ENCODE data around the gene KCNC4.

Gene KCNC4

GRCh38 chr1:110188035-110188618 lies 22.0 kb upstream of the KCNC4 start:
- DNase-seq (ENCODE audit: low read depth in 4 of 4, low spot score in 1 of 4): no peak

GRCh38 chr1:110189181-110189580 lies 20.9 kb upstream of the KCNC4 start:
- DNase-seq (ENCODE audit: low read depth in 4 of 4, low spot score in 1 of 4): no peak

DNA sequence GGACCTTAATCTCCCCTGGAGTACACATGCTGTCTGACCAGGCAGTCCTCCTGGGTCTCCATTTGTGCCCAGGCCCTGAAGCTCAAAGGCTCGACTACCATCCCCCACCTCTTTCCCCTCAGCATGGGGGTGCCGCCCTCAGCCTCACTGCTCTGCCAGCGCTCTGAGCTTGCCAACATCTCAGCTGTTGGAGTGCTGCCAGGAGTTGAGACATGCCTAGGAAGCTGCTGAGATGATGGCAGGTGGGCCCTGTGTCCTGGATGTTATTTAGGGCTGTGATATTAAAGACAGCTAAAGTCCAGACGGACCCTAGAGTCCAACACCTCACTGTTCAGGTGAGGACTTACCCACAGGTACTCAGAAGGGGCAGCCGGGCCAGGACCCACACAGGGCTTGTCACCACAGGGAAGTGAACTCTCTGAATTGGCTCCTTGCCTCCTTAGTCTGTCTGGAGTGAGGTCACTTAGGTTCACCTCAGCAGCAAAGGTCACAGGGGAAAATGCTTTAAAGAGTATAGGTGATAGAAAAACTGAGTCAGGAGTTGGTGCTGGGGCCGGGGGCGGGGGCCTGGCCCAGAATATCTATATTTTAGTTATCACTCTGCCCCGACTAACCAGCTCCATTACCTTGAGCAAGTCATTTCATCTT lies 19.7 kb upstream of the KCNC4 start:
- DNase-seq (ENCODE audit: low read depth in 4 of 4, low spot score in 1 of 4): no peak

GRCh38 chr1:110192541-110192940 lies 17.6 kb upstream of the KCNC4 start:
- DNase-seq (ENCODE audit: low read depth in 4 of 4, low spot score in 1 of 4): no peak

- no peak for DNase-seq (ENCODE audit: low read depth in 4 of 4, low spot score in 1 of 4)
These were observed 14.9 kb upstream of the KCNC4 start for GRCh38 chr1:110195196-110195595.

DNA sequence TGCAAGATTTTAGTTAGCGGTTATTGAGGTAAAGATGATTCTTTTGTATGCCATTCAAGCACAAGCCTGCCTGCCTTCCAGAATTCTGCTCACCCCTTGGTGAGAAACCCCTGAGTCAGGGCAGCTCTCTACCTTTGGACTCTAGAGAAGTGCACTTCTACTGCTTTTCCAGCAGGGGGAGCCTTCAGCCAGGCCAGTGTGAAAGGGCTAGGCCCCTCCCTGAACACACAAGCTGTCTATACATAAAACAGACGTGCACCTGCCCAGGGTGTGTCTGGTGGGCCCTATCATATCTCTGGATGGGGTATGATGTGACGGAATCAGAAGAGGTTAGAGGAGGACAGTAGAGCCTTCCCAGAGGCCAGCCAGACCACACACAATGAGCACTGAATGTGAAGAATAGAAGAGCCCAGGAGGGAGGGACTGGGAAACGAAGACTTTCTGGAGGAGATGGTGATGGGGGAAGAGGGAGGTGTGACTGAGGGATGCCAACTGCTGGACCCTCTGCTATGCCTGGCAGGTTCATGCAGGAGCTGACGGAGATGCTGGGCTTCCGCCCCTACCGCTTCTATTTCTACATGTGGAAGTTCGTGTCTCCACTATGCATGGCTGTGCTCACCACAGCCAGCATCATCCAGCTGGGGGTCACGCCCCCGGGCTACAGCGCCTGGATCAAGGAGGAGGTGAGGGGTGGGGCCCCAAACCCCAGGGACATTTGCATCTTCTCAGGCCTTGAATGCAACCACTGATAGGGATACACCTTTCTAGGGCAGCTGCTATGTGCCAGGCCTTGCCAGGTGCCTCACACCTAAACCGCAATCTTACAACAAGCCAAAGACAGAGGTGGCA lies 13.0 kb upstream of the KCNC4 start:
- peak in 3 of 4 experiments; percentile 15 to 30 (median 27) for DNase-seq (ENCODE audit: low read depth in 4 of 4, low spot score in 1 of 4)

DNA sequence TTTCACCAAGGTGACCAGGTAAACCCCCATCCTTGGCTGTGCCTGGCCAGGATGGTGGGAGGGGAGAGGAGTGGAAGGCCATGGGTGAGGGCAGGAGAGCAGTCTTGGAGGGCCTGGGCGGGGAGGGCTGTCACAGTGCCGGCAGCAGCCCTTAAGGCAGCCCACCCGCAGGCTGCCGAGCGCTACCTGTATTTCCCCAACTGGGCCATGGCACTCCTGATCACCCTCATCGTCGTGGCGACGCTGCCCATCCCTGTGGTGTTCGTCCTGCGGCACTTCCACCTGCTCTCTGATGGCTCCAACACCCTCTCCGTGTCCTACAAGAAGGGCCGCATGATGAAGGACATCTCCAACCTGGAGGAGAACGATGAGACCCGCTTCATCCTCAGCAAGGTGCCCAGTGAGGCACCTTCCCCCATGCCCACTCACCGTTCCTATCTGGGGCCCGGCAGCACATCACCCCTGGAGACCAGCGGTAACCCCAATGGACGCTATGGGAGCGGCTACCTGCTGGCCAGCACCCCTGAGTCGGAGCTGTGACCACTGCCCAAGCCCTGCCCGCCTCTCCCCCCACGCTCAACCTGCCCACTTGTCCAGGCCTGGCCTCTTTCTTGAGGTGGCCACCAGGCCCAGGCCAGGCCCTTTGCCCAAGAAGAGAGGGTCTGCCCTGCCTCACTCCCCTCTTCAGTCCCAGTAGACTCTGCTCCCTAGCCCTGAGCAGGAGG lies 12.0 kb upstream of the KCNC4 start:
- no peak for DNase-seq (ENCODE audit: low read depth in 4 of 4, low spot score in 1 of 4)

- no peak for DNase-seq (ENCODE audit: low read depth in 4 of 4, low spot score in 1 of 4)
These were observed 11.4 kb upstream of the KCNC4 start for GRCh38 chr1:110198746-110199145.

DNA sequence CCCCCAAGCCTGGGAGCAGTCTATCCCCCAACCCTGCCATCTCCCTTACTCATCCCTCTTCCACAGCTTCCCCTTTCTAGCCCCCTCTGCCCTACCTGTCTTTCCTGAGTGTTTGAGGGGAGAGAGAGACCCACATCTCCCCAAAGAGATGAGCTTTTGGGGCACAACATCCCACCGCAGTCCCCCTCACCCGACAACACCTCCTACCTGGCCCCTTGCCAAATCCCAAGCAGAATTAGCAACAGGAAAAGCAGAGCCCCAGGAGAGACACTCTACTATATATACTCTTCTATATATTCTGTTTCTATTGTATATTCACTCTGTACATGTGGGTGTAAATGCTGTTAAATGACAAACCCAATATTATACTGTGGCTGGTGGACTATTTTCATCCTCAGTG lies 9.9 kb upstream of the KCNC4 start:
- no peak for DNase-seq (ENCODE audit: low read depth in 4 of 4, low spot score in 1 of 4)

- DNase-seq (ENCODE audit: low read depth in 4 of 4, low spot score in 1 of 4): no peak
These were observed 9.4 kb upstream of the KCNC4 start for GRCh38 chr1:110200666-110201065.

GRCh38 chr1:110201157-110201825 lies 8.8 kb upstream of the KCNC4 start:
- DNase-seq (ENCODE audit: low read depth in 4 of 4, low spot score in 1 of 4): no peak

DNA sequence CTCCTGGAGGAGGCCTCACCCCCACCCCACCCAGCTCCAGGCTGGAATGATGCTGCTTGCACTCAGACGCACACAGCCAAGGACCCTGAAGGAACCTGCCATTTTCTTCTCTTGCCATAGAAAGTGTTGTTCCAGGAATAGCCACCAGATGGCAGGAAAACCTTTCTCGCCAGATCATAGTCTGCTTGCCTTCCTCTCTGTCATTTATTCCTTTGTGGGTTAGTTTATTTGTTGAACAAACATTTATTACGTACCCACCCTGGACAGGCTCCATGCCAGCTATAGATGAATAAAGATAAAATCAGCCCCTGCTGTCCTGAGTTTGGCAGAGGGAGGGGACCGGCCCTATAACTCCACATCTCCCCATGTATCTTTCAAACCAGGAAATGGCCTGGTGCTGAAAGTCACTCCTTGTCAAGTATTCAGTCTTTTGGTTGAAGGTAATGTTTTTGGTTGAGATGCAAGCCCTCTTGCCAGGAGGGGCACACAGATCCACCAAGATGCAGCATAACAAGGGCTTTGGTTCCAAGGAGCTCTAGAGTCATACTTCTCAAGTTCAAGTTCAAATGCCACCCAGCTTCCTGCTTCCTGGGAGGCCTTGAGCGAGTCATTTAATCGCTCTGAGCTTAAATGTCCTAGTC lies 7.0 kb upstream of the KCNC4 start:
- DNase-seq (ENCODE audit: low read depth in 4 of 4, low spot score in 1 of 4): peak; percentile 35 to 71 (median 57)

- no peak for DNase-seq (ENCODE audit: low read depth in 4 of 4, low spot score in 1 of 4)
These were observed 5.0 kb upstream of the KCNC4 start for GRCh38 chr1:110205156-110205555.

DNA sequence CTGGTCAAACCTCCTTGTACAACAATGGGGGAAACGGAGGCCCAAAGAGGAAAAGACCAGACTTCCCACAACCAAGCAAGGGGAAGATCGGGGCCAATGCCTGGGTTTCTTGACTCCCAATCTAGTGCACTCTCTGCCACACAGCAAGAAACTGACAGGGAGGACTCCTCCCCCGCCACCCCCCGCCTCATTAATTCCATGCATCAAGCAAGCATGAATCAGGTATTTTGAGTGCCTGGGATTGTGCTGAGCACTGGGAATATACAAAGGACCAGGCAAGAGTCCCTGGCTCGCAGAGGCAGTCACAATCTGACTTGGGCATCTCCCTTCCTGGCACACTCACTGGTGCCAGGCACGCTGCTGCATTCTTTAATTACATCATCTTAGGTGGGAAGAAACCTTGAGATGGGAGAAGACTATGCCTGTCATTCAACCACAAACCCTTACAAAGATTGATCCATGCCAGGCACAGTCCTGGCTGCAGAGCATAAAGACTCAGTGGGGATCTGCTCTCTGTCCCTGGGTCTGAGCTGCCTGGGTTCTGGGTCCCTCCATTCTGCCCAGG lies 4.4 kb upstream of the KCNC4 start:
- DNase-seq (ENCODE audit: low read depth in 4 of 4, low spot score in 1 of 4): no peak

DNA sequence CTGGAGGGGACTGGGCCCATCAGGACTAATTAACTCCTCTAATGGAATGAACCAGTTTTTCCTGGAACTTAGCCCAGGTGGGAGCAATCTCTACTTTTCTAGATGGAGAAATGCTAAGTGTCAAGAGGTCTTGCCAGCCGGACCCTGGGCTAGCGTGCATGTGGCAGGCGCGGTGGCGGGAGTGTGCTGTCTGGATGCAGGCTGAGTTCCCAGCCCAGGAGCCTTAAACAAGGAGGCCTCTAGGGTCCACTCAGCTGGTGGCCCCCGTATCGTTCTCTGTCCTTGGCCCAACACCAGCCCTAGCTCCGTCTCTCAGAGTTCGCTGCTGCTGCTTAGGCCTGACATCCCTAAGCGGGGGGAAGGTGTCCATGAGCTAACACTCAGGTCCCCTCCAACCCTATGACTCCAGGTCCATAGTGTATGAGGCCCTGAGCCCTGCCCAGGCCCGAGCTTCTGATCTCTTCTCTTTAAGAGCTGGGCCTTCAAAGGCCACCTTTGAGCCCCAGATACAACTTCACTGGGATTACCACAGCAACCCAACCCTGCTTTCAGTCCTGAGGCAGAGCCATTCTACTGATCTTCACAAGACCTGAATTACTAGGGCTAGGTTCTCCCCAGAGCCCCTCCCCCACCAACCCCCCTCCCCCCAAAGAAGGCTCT lies 3.7 kb upstream of the KCNC4 start:
- no peak for DNase-seq (ENCODE audit: low read depth in 4 of 4, low spot score in 1 of 4)

- DNase-seq (ENCODE audit: low read depth in 4 of 4, low spot score in 1 of 4): peak; percentile 61 to 69 (median 64)
These were observed 2.3 kb upstream of the KCNC4 start for GRCh38 chr1:110207831-110208230.

DNA sequence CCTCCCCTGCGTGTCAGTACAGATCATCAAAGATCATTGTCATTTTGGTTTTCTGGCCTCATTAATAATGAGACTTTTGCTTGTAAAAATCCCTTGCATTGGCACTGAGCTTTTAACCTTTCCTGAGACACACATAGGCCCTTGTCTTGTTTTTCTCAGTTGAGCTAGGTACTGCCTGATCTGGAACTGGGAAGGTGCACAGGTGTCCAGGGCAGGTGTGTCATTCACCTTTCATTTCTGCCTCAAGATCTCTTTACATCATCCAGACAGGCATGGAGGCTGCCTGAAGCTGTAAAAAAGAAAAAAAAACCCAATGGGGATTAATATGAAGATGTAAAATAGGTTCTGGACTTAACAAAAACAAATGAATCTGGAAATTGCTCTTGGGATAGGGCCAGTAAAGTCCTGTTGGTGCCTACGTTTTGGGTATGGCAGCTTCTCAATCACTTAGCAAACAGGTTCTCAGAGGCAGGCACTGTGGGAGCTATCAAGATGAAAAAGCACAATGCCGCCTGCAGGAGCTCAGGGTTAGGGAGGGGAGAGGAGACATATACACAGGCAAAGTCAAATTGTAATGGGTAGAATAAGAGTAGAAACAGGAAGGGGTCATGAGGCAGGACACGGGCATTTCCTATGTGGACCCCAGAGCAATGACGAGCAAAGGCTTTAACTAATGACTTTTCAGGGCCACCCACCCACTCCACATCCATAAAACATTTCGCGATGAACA lies 1.0 kb upstream of the KCNC4 start:
- DNase-seq (ENCODE audit: low read depth in 4 of 4, low spot score in 1 of 4): no peak

DNA sequence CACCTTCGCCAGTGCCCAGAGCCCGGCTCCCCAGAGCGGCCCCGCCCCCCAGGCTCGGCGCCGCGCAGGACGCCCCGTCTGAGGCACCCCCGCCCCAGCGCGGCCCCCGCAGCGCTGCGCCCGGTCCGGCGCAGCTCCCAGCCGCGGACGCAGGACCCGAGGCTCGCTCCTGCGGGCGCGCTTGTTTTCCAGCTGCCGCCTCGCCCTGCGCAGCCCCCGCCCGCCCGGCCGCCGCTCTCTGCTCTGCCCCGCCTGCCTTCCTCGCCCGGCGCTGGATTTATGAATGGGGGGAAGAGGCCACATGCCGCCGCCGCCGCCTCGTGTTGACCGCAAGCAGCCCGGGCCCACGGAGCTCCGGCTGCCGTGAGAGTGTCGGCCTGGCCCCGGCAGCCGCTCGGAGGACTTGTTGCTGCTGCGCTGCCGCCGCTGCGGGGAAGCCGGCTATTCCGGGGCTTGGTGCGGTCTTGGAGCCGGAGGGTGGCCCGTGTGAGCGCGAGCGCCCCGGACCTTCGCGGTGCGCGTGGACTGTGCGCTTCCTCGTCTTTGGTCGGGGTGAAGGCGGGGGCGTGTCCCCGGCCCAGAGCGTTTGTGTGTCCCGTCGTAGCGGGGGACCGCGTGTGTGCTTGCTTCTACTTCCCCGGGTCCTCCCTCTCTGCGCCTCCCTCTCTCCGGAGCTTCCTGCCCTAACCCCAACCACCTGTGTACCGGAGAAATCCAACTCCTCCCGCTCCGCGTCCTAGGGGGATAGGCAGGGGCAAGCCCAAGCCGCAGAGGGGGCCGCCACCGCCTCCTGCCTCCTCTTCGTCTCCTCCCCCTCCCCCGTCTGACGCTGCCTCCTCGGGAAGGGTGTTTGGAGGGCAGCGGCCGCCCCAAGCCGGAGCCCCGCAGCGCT lies 736 bp downstream of the KCNC4 start:
- peak in 3 of 4 experiments; percentile 22 to 38 (median 28) for DNase-seq (ENCODE audit: low read depth in 4 of 4, low spot score in 1 of 4)
